ENCODE measurements around the gene KCNA1.

The KCNA1 gene

GRCh38 chr12:4960030-4960429 is 50.3 kb downstream of the KCNA1 start:
- CTCF ChIA-PET, result interaction anchor here (0.8 to 1.1 kb wide), 2 partner anchors 33 to 103 kb away, joined by 3 read pairs; no protein-coding TSS in a partner anchor
- no peak for DNase-seq (ENCODE audit: low read depth, low spot score)

GRCh38 chr12:4960547-4960946 is 50.8 kb downstream of the KCNA1 start:
- POLR2A ChIA-PET, result interaction anchor here (0.6 kb wide), 1 partner anchor 25 kb away, joined by 5 read pairs; no protein-coding TSS in a partner anchor
- H3K4me3 ChIP-seq (ENCODE audit: low read depth, low read length), result no peak overlapping the region
- CTCF ChIA-PET, result interaction anchor here (0.8 to 1.1 kb wide), 2 partner anchors 33 to 104 kb away, joined by 3 read pairs; no protein-coding TSS in a partner anchor
- no peak for DNase-seq (ENCODE audit: low read depth, low spot score)
- no peak for TF ChIP-seq CTCF (IDR thresholded peaks at IDR 0.05; ENCODE audit: insufficient read depth, low read length, missing control alignments)

More at GRCh38 chr12:4960030-4960429, 50.3 kb downstream of the KCNA1 start:
- no peak for TF ChIP-seq CTCF (IDR thresholded peaks at IDR 0.05; ENCODE audit: insufficient read depth, low read length, missing control alignments)
- POLR2A ChIA-PET, result interaction anchor here (0.6 kb wide), 1 partner anchor 25 kb away, joined by 5 read pairs; no protein-coding TSS in a partner anchor
- H3K4me3 ChIP-seq (ENCODE audit: low read depth, low read length), result no peak overlapping the region

- TF ChIP-seq CTCF (IDR thresholded peaks at IDR 0.05; ENCODE audit: insufficient read depth, low read length, missing control alignments), result no peak
- ChIA-PET CTCF (interaction anchor here (1.7 kb wide), 1 partner anchor 104 kb away, joined by 6 read pairs; no protein-coding TSS in a partner anchor), POLR2A (no interaction called here)
- DNase-seq (ENCODE audit: low read depth, low spot score), result no peak
- H3K4me3 ChIP-seq (ENCODE audit: low read depth, low read length), result no peak overlapping the region
Observed at GRCh38 chr12:4961311-4961710, 51.6 kb downstream of the KCNA1 start.

- DNase-seq (ENCODE audit: low read depth, low spot score), result no peak
- CTCF ChIA-PET, result interaction anchor here (1.7 kb wide), 1 partner anchor 105 kb away, joined by 6 read pairs; no protein-coding TSS in a partner anchor
- POLR2A ChIA-PET, result no interaction called here
- H3K4me3 ChIP-seq (ENCODE audit: low read depth, low read length), result no peak overlapping the region
- TF ChIP-seq CTCF (IDR thresholded peaks at IDR 0.05; ENCODE audit: insufficient read depth, low read length, missing control alignments), result no peak
Observed at GRCh38 chr12:4962539-4963486, 53.1 kb downstream of the KCNA1 start.

Measured in AG04449 (cell line).